Activated CD4-positive, alpha-beta memory T cell treated with anti-CD3 and anti-CD28 coated beads, Interleukin-2, amount 10 ng/mL, durations not matched to agents 7 days and 5 days (primary cell): Measurements from ENCODE around the gene LPP. TPM values are rescaled to one million over a fixed set of nuclear protein-coding genes. Genes with fewer than 3 reads are reported as not detected.

Experiments
- CTCF ChIA-PET: fragments of 350-600 bp; sonication (Branson Sonifier 250); formaldehyde crosslinking; loops from one replicate; lab custom pipeline; 2021; ENCODE audit warnings: antibody characterized with exemption, inconsistent platforms; lab: Charles Lee
- POLR2A ChIA-PET: fragments of 350-600 bp; sonication (Branson Sonifier 250); formaldehyde crosslinking; loops from one replicate; lab custom pipeline; 2021; ENCODE audit warnings: antibody characterized with exemption; lab: Charles Lee
- DNase-seq: peaks from one replicate; pipeline ENCODE4 v3.0.0-alpha.2; 2020
- H3K27ac Mint-ChIP-seq: one replicate; pipeline ENCODE4 v1.8.0; 2021; ENCODE audit warnings: mild to moderate bottlenecking, mixed read lengths
- H3K27me3 Mint-ChIP-seq: one replicate; pipeline ENCODE4 v1.8.0; 2021; ENCODE audit warnings: mixed read lengths
- H3K36me3 Mint-ChIP-seq: one replicate; pipeline ENCODE4 v1.8.0; 2021; ENCODE audit warnings: low read depth, mixed read lengths
- H3K4me1 Mint-ChIP-seq: one replicate; pipeline ENCODE4 v1.8.0; 2021; ENCODE audit warnings: mixed read lengths
- H3K4me3 Mint-ChIP-seq: one replicate; pipeline ENCODE4 v1.8.0; 2021; ENCODE audit warnings: mild to moderate bottlenecking, mixed read lengths
- H3K9me3 Mint-ChIP-seq: one replicate; pipeline ENCODE4 v1.8.0; 2021; ENCODE audit warnings: mixed read lengths
- total RNA-seq, 2 experiments: library from RNA; stranded (reverse); gene quantifications; one replicate each; pipeline ENCODE4 v1.2.3, GENCODE V29; 2021

LPP gene
- total RNA-seq, 2 experiments from 2014 or later, result 51.4 to 52.4 TPM

DNA sequence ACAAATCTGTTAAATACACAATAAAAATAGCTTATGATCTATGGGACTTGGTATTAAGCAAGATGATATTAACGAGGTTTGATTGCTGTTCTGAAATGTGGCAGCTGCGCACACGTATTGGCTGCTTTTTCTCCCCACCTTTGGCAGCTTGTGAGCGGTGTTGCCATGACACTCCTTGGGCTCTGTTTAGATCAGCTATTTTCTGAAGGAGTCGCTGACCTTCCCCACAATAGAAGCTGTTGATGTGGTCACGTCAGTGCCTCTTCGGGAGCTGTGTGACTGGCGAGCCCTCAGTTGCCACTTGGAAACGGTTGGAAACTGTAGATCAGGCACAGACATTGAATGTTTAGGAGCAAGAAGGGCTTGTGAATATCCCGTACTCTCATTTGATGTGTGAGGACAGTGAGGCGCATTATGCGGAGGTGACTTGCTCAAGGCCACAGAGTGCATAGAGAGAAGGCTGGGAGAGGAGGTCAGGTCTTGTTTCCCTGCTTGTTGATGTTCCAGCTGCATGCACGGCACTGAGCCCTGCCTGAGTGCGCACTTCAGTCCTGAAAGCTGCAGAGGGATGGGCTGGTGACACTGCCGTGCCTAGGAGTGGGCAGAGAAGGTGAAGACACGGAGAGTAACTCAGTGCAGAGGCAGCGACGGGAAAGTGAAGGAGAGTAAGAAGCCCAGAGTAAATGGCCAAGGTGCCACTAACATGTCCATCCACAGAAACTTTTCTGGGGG lies 198.4 kb downstream of the LPP start:
- Mint-ChIP-seq H3K4me1 (no peaks in the 10 kb centered on the region), H3K27ac (no peak overlapping the region), H3K36me3 (peaks cover 6% of the 10 kb centered on the region), H3K27me3 (peaks cover 2% of the 10 kb centered on the region), H3K9me3 (no peaks in the 10 kb centered on the region), H3K4me3 (no peak overlapping the region)
- POLR2A ChIA-PET, result no interaction called here
- CTCF ChIA-PET, result no interaction called here
- no peak for DNase-seq

DNA sequence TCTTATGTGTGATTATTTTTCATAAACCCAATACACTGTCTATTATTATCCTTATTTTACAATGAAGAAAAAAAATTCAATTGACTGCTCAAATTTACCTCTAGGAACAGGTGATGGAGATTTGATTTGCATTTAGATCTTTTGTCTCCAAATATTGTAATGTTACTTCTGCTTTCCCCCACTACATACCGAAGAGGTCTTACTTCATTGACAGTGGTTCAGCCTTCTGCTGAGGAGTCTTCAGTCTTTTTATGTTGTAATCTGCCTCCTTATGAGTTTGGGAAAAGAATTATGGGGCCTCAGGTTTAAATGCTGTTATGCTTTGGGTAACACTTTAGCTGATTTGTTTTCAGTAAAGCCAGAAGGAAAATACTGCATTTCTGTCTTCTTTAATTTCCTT lies 199.5 kb downstream of the LPP start:
- ChIA-PET POLR2A (no interaction called here), CTCF (no interaction called here)
- Mint-ChIP-seq H3K27me3 (peaks cover 6% of the 10 kb centered on the region), H3K27ac (no peak overlapping the region), H3K4me3 (no peak overlapping the region), H3K36me3 (peaks cover 3% of the 10 kb centered on the region), H3K9me3 (no peaks in the 10 kb centered on the region), H3K4me1 (peaks cover 3% of the 10 kb centered on the region)
- DNase-seq, result no peak

GRCh38 chr3:188358787-188359493 lies 205.0 kb downstream of the LPP start:
- Mint-ChIP-seq H3K4me1 (peaks cover 21% of the 10 kb centered on the region), H3K36me3 (no peaks in the 10 kb centered on the region), H3K27ac (no peak overlapping the region), H3K4me3 (no peak overlapping the region), H3K9me3 (no peaks in the 10 kb centered on the region), H3K27me3 (peaks cover 7% of the 10 kb centered on the region)
- DNase-seq, result no peak
- POLR2A ChIA-PET, result interaction anchor here (1.2 to 1.8 kb wide), 2 partner anchors 20 to 613 kb away, joined by 5 to 6 read pairs; no protein-coding TSS in a partner anchor
- CTCF ChIA-PET, result interaction anchor here (0.9 to 1.2 kb wide), 4 partner anchors 9 to 619 kb away, joined by 3 read pairs; no protein-coding TSS in a partner anchor

GRCh38 chr3:188360364-188360881 lies 206.5 kb downstream of the LPP start:
- no peaks in the 10 kb centered on the region for H3K36me3 Mint-ChIP-seq
- no peak overlapping the region for H3K27ac Mint-ChIP-seq
- ChIA-PET POLR2A (interaction anchor here (1.8 kb wide), 1 partner anchor 21 kb away, joined by 5 read pairs; no protein-coding TSS in a partner anchor), CTCF (interaction anchor here (0.9 to 1.0 kb wide), 2 partner anchors 14 to 620 kb away, joined by 3 read pairs; no protein-coding TSS in a partner anchor)
- no peaks in the 10 kb centered on the region for H3K9me3 Mint-ChIP-seq
- H3K4me1 Mint-ChIP-seq, result peaks cover 21% of the 10 kb centered on the region
- no peak for DNase-seq
- peaks cover 7% of the 10 kb centered on the region for H3K27me3 Mint-ChIP-seq
- no peak overlapping the region for H3K4me3 Mint-ChIP-seq

GRCh38 chr3:188361888-188362287 lies 207.9 kb downstream of the LPP start:
- ChIA-PET POLR2A (no interaction called here), CTCF (no interaction called here)
- DNase-seq, result no peak
- H3K4me1 Mint-ChIP-seq, result peaks cover 21% of the 10 kb centered on the region
- no peak overlapping the region for H3K4me3 Mint-ChIP-seq
- H3K9me3 Mint-ChIP-seq, result no peaks in the 10 kb centered on the region
- H3K36me3 Mint-ChIP-seq, result no peaks in the 10 kb centered on the region
- no peak overlapping the region for H3K27ac Mint-ChIP-seq
- H3K27me3 Mint-ChIP-seq, result peaks cover 7% of the 10 kb centered on the region

- H3K27me3 Mint-ChIP-seq, result peaks cover 5% of the 10 kb centered on the region
- no peak for DNase-seq
- H3K36me3 Mint-ChIP-seq, result no peaks in the 10 kb centered on the region
- no peak overlapping the region for H3K27ac Mint-ChIP-seq
- POLR2A ChIA-PET, result no interaction called here
- H3K9me3 Mint-ChIP-seq, result no peaks in the 10 kb centered on the region
- peaks cover 21% of the 10 kb centered on the region for H3K4me1 Mint-ChIP-seq
- CTCF ChIA-PET, result no interaction called here
- no peak overlapping the region for H3K4me3 Mint-ChIP-seq
These were observed 208.5 kb downstream of the LPP start for GRCh38 chr3:188362405-188362831.

- Mint-ChIP-seq H3K27me3 (no peaks in the 10 kb centered on the region), H3K4me3 (no peak overlapping the region), H3K27ac (no peak overlapping the region), H3K9me3 (no peaks in the 10 kb centered on the region), H3K36me3 (no peaks in the 10 kb centered on the region), H3K4me1 (peaks cover 2% of the 10 kb centered on the region)
- ChIA-PET POLR2A (no interaction called here), CTCF (interaction anchor here (0.6 kb wide), 1 partner anchor 240 kb away, joined by 3 read pairs; no protein-coding TSS in a partner anchor)
- no peak for DNase-seq
These were observed 211.2 kb downstream of the LPP start for GRCh38 chr3:188365184-188365583.

DNA sequence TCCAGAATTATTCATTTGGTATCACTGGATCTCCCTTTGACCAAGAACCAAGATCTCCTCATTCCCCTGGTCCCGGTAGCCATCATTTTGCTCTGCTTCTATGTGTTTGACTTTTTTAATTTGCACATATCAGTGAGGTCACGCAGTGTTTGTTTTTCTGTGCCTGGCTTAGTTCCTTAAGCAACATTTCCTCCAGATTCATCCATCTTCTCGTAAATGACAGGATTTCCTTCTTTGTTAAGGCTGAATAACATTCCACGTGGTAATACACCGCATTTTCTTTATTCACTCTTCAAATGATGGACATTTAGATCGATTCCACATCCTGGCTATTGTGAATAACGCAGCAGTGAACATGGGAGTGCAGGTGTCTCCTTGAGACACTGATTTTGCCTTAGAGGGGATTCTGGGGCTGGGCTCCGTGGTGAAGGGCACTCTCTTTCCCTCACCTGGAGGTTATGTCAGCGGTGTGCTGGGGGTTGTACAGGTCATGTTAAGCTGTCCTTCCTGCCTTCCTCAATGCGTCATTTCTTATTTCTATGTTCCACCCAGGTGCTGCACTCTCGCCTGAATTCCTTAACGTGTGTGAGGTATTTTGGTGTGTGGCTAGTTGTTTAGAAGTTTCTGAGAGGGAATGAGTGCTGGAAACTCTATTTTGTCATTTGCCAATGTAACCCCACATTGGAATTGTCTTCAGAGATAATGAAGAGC lies 212.2 kb downstream of the LPP start:
- Mint-ChIP-seq H3K9me3 (peaks cover 3% of the 10 kb centered on the region), H3K4me1 (peaks cover 2% of the 10 kb centered on the region), H3K27me3 (no peaks in the 10 kb centered on the region), H3K36me3 (no peaks in the 10 kb centered on the region), H3K27ac (no peak overlapping the region), H3K4me3 (no peak overlapping the region)
- CTCF ChIA-PET, result no interaction called here
- POLR2A ChIA-PET, result no interaction called here
- DNase-seq, result no peak

DNA sequence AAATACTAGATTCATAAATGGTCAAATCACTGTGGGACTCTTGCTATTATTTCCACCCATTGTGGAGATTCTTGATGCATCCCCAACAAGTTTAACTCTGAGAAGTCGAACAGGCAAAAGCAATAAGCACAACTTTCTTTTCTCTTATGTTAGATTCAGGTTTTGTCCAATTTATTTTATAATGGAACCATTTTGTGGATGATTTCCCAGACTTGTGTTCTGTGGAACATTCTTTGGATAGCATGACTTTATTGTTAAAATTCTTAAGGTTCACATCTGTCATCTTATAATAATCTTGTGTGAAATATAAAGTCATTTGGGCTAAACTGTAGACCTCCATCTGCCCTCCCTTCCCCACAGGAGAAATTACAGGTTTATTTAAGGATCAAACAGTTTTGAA lies 213.7 kb downstream of the LPP start:
- H3K27ac Mint-ChIP-seq, result no peak overlapping the region
- CTCF ChIA-PET, result interaction anchor here (1.1 to 1.4 kb wide), 2 partner anchors 8 to 18 kb away, joined by 3 read pairs; no protein-coding TSS in a partner anchor
- POLR2A ChIA-PET, result no interaction called here

GRCh38 chr3:188369526-188369925 lies 215.6 kb downstream of the LPP start:
- H3K4me1 Mint-ChIP-seq, result no peaks in the 10 kb centered on the region
- no peak overlapping the region for H3K4me3 Mint-ChIP-seq

More for the DNA sequence above, 213.7 kb downstream of the LPP start:
- H3K27me3 Mint-ChIP-seq, result no peaks in the 10 kb centered on the region
- H3K4me3 Mint-ChIP-seq, result no peak overlapping the region
- H3K36me3 Mint-ChIP-seq, result no peaks in the 10 kb centered on the region
- H3K4me1 Mint-ChIP-seq, result no peaks in the 10 kb centered on the region
- DNase-seq, result no peak
- peaks cover 3% of the 10 kb centered on the region for H3K9me3 Mint-ChIP-seq

DNA sequence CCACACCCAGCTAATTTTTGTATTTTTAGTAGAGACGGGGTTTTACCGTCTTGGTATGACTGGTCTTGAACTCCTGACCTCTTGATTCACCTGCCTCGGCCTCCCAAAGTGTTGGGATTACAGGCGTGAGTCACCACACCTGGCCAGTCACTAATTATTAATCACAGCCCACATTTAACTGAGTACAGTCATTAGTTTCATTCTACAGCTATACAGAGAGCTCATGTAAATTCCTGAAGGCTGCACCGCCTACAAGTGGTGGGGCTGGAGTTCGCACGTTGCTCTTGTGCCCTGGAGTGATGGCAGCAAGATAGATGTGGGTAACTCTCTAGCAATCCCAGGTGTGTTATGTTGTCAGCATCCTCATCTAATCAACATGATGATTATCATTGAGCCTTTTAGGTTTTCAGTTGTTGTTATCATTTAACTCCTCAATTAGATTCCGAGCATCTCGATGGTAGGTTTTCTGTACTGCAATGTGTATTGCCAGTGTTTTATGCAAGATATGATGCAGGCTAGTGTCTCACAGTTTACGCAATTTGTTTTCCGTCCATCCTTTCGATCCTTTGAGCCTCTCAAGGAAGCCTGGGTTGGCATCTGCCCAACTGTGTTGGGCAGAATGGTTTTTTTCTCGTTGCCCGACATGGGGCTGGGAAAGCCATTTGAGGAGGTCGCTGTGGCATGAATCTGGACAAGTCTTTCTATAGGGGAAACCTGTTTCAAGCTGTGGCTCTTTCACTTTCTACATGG lies 216.3 kb downstream of the LPP start:
- H3K36me3 Mint-ChIP-seq, result peaks cover 2% of the 10 kb centered on the region
- DNase-seq, result no peak
- CTCF ChIA-PET, result interaction anchor here (2.3 kb wide), 1 partner anchor 630 kb away, joined by 7 read pairs; no protein-coding TSS in a partner anchor
- H3K4me3 Mint-ChIP-seq, result no peak overlapping the region
- POLR2A ChIA-PET, result no interaction called here
- H3K27me3 Mint-ChIP-seq, result no peaks in the 10 kb centered on the region
- no peak overlapping the region for H3K27ac Mint-ChIP-seq
- H3K4me1 Mint-ChIP-seq, result no peaks in the 10 kb centered on the region
- H3K9me3 Mint-ChIP-seq, result peaks cover 3% of the 10 kb centered on the region

More at GRCh38 chr3:188369526-188369925, 215.6 kb downstream of the LPP start:
- POLR2A ChIA-PET, result no interaction called here
- H3K27me3 Mint-ChIP-seq, result no peaks in the 10 kb centered on the region
- CTCF ChIA-PET, result interaction anchor here (2.3 kb wide), 1 partner anchor 629 kb away, joined by 7 read pairs; no protein-coding TSS in a partner anchor
- H3K9me3 Mint-ChIP-seq, result peaks cover 3% of the 10 kb centered on the region
- H3K36me3 Mint-ChIP-seq, result peaks cover 2% of the 10 kb centered on the region
- no peak for DNase-seq
- H3K27ac Mint-ChIP-seq, result no peak overlapping the region

DNA sequence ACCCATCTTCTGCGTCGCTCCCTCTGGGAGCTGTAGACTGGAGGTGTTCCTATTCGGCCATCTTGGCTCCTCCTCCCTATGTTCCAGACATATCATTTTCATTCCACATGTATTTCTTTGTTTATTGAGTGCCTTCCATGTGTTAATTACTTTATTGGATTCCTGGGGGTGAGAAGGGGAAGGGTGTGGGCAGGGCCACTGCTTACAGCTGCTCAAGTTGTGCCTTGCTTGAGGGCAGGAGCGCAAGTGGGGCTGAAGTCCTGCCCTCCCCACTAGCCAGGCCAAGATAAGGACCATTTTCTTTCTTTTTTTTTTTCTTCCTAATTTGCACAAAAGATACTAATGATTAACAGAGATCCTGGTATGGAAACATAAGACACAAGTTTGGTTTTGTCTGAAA lies 224.8 kb downstream of the LPP start:
- CTCF ChIA-PET, result no interaction called here
- Mint-ChIP-seq H3K27ac (no peak overlapping the region), H3K36me3 (peaks cover 15% of the 10 kb centered on the region)

More for the DNA sequence above, 224.8 kb downstream of the LPP start:
- Mint-ChIP-seq H3K4me3 (no peak overlapping the region), H3K27me3 (no peaks in the 10 kb centered on the region), H3K4me1 (no peaks in the 10 kb centered on the region), H3K9me3 (peaks cover 10% of the 10 kb centered on the region)
- POLR2A ChIA-PET, result no interaction called here
- no peak for DNase-seq
